GM18499 (cell line): Measurements from ENCODE around the gene MRS2.
"Not testable (repeated sequence)": the region's sequence is repeated elsewhere in the genome, so short reads cannot be mapped to it uniquely, and the experiment has no call there.

Experiments used
- ATAC-seq: cut with Tn5 transposase; IDR thresholded peaks from one replicate; pipeline ENCODE4 v1.9.1; 2021; ENCODE audit warnings: moderate number of reproducible peaks; ENCODE audit not compliant: insufficient read depth, unreplicated experiment

Gene MRS2

DNA sequence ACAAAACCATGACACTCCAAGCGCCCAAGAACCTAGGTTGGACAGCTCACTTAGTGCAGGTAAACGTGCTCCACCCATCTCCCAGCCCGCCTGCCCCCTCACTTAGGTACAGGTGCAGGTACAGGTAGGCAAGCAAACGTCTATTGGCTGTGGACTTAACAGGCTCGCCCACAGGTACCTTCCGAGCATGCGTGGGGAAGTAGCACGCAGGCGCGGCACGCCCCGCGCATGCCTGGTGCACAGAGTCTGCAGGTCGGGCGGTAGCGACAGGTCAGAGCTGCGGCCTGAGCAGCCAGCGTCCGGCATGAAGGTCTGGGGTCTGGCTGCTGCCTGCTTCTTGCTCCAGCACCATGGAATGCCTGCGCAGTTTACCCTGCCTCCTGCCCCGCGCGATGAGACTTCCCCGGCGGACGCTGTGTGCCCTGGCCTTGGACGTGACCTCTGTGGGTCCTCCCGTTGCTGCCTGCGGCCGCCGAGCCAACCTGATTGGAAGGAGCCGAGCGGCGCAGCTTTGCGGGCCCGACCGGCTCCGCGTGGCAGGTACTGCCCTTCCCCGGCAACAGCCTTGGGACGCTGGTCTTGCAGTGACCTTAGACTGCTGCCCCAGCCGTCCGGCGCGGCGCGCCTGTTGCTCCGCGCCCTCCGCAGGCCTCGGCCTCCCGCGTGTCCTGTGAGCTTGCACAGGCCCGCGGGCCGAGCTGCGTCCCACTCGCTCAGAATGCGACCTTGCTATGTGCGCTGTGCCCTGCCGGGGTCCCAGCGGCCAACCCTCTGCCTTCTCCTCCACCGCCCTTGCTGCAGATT, at the start of gene MRS2:
TSS of gene MRS2 (plus strand) at position 240 of the 804 bp plus-strand sequence. CDS start at position 351, 111 bp downstream.
- peak; percentile 89 for ATAC-seq

DNA sequence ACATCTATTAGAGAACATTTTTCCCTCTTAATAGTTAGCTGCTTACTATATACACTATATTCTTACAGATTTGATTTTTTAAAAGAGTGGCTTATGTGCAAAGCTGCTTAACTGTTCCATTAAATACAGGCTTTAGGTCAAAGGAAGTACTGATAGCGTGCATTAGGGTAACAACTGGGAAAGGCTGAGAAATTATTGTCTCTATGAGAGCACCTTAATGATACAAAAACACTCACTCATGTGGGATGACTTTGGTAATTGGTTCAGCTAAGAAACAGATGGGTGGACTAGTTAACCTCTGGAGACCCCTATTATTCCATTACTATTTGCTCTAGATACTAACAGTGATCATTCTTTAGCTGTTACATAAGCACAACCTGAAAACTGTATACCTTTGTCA, 48.9 kb upstream of the MRS2 start:
- ATAC-seq = no peak

DNA sequence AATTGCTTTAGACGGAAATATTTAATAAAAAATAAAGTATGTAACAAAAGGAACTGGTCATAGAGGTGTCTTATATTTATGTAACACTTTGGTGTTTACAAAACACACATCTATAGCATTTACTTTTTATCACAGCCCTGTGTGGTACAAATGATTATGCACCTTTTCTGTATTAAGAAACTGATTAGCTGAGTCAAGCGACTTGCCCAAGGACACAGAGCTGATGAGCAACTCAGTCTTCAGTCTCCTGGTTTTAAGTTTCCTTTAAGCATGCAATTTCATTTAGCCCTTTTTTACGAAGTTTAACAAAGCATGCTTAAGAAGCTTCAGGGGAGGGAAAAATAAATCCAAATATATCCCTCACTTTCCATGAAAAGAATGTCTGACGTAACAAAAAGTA, 47.3 kb upstream of the MRS2 start:
- ATAC-seq = no peak

- ATAC-seq = no peak
Measured at GRCh38 chr6:24356310-24356973, 46.3 kb upstream of the MRS2 start.

DNA sequence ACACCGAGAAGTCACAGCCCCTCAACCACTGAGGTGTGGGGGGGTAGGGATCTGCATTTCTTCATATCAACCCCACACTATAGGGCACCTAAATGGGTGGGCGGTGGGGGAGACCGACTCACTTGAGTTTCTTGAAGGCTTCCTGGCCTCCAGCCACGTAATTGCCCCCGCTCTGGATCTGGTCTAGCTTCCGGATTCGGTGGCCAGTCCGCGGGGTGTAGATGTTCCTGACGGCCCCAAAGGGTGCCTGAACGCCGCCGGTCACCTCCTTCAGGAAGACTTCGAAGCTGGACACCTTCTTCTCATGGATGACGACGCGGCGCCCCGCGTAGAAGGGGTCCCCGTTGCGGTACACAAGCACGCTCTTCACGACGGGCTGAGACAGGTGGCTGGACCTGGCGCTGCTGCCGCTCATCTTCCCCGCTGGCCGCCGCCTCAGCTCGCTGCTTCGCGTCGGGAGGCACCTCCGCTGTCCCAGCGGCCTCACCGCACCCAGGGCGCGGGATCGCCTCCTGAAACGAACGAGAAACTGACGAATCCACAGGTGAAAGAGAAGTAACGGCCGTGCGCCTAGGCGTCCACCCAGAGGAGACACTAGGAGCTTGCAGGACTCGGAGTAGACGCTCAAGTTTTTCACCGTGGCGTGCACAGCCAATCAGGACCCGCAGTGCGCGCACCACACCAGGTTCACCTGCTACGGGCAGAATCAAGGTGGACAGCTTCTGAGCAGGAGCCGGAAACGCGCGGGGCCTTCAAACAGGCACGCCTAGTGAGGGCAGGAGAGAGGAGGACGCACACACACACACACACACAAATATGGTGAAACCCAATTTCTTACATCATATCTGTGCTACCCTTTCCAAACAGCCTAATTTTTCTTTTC, 45.2 kb upstream of the MRS2 start, which contains the start of gene DCDC2:
TSS of gene DCDC2 (minus strand) at position 724 of the 883 bp plus-strand sequence. CDS start at position 415, 309 bp downstream.
- ATAC-seq = no peak

- no peak for ATAC-seq
Measured at GRCh38 chr6:24358219-24358821, 44.4 kb upstream of the MRS2 start.

- ATAC-seq = peak; percentile 68
Measured at GRCh38 chr6:24359640-24360454, 42.9 kb upstream of the MRS2 start.

DNA sequence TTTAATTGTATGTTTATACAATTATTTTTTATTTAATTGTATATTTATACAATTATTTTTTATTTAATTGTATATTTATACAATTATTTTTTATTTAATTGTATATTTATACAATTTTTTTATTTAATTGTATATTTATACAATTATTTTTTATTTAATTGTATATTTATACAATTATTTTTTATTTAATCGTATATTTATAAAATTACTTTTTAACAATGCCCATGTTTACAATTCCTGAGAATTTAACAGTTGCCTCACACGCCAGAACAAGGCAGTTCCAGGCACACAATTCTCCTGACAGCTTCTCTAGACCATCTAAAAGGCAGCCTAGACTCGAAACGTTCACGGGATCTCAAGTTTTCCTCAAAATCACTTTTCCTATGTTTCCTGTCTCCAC, 40.4 kb upstream of the MRS2 start:
- ATAC-seq = not testable (repeated sequence)

GRCh38 chr6:24365103-24365633, 37.6 kb upstream of the MRS2 start:
- not testable (repeated sequence) for ATAC-seq

- no peak for ATAC-seq
Measured at GRCh38 chr6:24374612-24375011, 28.1 kb upstream of the MRS2 start.

DNA sequence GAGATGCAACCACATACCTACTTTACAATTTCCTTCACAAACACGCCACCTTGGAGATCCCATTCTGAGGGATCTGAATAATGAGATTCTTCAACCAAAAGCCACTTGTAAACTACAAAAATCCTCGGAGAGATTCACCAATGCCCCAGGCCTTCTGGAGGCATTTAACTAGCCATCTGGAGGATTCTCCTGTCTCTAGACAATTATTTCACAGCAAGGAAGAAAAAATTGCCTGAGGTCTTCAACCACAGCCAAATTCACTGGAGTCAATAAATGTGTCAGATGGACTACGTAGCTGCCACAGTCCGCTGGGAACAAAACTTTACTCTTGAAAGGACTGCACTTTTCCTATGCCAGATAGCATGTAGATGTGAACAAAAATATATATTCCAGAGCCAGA, 25.9 kb upstream of the MRS2 start:
- ATAC-seq = no peak

GRCh38 chr6:24378473-24379097, 24.2 kb upstream of the MRS2 start:
- no peak for ATAC-seq

DNA sequence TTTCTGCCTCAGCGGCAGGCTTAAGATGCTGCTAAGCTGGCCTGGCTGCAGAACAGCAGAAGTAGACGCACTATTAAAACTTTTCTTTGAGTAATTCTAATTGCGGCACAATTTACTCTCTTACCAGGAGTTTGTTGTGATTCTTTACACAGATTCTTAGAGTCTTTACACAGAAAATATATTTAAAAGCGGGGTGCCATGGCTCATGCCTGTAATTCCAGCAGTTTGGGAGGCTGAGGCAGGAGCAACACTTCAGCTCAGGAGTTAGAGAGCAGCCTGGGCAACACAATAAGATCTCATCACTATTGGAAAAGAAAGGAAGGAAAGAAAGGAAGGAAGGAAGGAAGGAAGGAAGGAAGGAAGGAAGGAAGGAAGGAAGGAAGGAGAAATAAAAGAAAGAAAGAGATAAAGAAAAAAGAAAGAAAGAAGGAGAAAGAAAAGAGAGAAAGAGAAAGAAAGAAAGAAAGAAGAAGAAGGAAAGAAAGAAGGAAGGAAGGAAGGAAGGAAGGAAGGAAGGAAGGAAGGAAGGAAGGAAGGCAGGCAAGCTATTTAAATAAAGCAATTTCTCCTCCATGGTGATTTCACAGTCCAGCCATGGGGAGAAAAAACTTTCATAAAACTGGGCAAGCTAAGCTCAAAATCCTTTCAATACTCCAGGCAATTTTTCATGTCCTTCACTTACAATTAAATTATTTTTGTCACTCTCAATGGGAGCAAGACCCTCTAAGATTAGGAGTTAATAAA, 21.1 kb upstream of the MRS2 start:
- no peak for ATAC-seq

GRCh38 chr6:24382220-24382540, 20.6 kb upstream of the MRS2 start:
- no peak for ATAC-seq

- not testable (repeated sequence) for ATAC-seq
Measured at GRCh38 chr6:24382891-24383494, 19.7 kb upstream of the MRS2 start.

- ATAC-seq = not testable (repeated sequence)
Measured at GRCh38 chr6:24384369-24385130, 18.2 kb upstream of the MRS2 start.
